ENCODE data around the gene RBM47.

The RBM47 gene

DNA sequence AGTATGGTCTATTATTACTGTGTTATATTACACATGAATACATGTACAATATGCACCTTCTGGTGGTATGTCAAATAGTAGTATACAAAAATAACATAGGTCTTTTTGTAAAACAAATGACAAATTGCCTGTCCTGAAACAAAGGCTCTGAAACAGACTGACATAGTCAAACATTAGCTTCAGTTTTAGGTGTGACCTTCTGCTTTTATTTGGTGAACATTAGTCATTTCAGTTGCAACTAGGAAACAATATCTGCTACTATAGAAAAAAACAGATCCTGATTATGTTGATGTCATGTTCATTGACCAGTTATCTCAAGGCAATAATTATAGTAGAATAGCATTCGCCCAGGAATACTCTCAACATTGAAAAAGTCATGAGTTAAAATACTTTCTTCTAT is 171.6 kb downstream of the RBM47 start:
- no peaks in the 10 kb centered on the region for H3K79me1 ChIP-seq (ENCODE audit: low read depth, low read length)
- H3K27ac ChIP-seq (replicated peaks; ENCODE audit: low read length): no peak overlapping the region
- H3K4me3 ChIP-seq (ENCODE audit: low read length in 2 of 2): no peak overlapping the region
- no peak overlapping the region for H2BK5ac ChIP-seq (ENCODE audit: low read length)
- H4K91ac ChIP-seq (ENCODE audit: low read depth, low read length, poor library complexity): no peak overlapping the region
- no peaks in the 10 kb centered on the region for H3K27me3 ChIP-seq (ENCODE audit: control insufficient read depth in 3 of 3, insufficient read depth in 3 of 3, low read depth in 1 of 3, low read length in 3 of 3)
- no peak overlapping the region for H3K18ac ChIP-seq (ENCODE audit: low read length)
- H2BK120ac ChIP-seq (ENCODE audit: low read depth, low read length): no peak overlapping the region
- H3K9ac ChIP-seq (ENCODE audit: low read depth, low read length, poor library complexity): no peak overlapping the region
- DNase-seq (ENCODE audit: low spot score): no peak
- H3K14ac ChIP-seq (ENCODE audit: low read length): no peak overlapping the region
- H4K8ac ChIP-seq (ENCODE audit: low read depth, low read length): no peak overlapping the region
- no peak overlapping the region for H3K4me2 ChIP-seq (ENCODE audit: insufficient read depth, low read length, poor library complexity, severe bottlenecking)
- no peaks in the 10 kb centered on the region for H3K9me3 ChIP-seq (replicated peaks in 1 of 2; ENCODE audit: control insufficient read depth in 2 of 2, insufficient read depth in 1 of 2, low read depth in 1 of 2, low read length in 2 of 2)
- H2BK15ac ChIP-seq (ENCODE audit: low read length): no peak overlapping the region
- no peaks in the 10 kb centered on the region for H3K36me3 ChIP-seq (replicated peaks in 1 of 2; ENCODE audit: control insufficient read depth in 2 of 2, insufficient read depth in 2 of 2, low read length in 2 of 2)
- no CpG with 5 or more reads among the region's 1 CpG for WGBS, 2 donors (ENCODE audit: extremely low coverage in 2 of 2, insufficient read length in 2 of 2, insufficient replicate concordance in 1 of 2)
- H3K4me1 ChIP-seq (ENCODE audit: control insufficient read depth in 2 of 2, insufficient read depth in 1 of 2, low read depth in 1 of 2, low read length in 2 of 2): peaks cover 0 to 2% of the 10 kb centered on the region in 2 donors
- H2AK5ac ChIP-seq (ENCODE audit: low read depth, low read length): no peak overlapping the region
- no peak overlapping the region for H3K4ac ChIP-seq (ENCODE audit: low read length)
- H2BK12ac ChIP-seq (ENCODE audit: low read length): no peak overlapping the region
- no peak overlapping the region for H3K23ac ChIP-seq (ENCODE audit: low read depth, low read length, poor library complexity)
- H2AFZ ChIP-seq (ENCODE audit: low read length): no peak overlapping the region

DNA sequence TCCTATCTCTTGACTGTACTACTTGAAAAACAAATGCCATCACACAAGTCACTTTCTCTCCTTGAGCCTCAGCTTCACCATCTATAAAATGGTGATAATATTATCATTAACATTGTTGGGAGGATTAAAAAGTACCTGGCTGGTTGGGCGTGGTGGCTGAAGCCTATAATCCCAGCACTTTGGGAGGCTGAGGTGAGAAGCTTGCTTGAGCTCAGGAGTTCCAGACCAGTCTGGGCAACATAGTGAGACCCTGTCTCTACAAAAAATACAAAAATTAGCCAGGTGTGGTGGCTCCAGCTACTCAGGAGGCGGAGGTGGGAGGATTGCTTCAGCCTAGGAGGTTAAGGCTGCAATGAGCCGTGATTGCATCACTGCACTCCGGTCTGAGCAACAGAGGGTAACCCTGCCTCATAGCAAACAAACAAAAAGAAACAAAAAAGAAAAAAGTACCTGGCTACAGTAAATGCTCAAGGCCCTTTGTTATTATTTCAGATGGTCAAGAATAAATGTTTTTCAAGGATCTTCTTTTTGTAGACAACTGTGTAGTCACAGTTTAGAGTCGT is 174.2 kb downstream of the RBM47 start:
- no peak overlapping the region for H3K9ac ChIP-seq (ENCODE audit: low read depth, low read length, poor library complexity)
- H2BK120ac ChIP-seq (ENCODE audit: low read depth, low read length): no peak overlapping the region
- no peaks in the 10 kb centered on the region for H3K9me3 ChIP-seq (replicated peaks in 1 of 2; ENCODE audit: control insufficient read depth in 2 of 2, insufficient read depth in 1 of 2, low read depth in 1 of 2, low read length in 2 of 2)
- no peak overlapping the region for H3K4ac ChIP-seq (ENCODE audit: low read length)
- H4K91ac ChIP-seq (ENCODE audit: low read depth, low read length, poor library complexity): no peak overlapping the region
- H3K14ac ChIP-seq (ENCODE audit: low read length): no peak overlapping the region
- no peak for DNase-seq (ENCODE audit: low spot score)
- no peak overlapping the region for H3K18ac ChIP-seq (ENCODE audit: low read length)
- H3K36me3 ChIP-seq (replicated peaks in 1 of 2; ENCODE audit: control insufficient read depth in 2 of 2, insufficient read depth in 2 of 2, low read length in 2 of 2): no peaks in the 10 kb centered on the region
- H4K8ac ChIP-seq (ENCODE audit: low read depth, low read length): no peak overlapping the region
- peaks cover 0 to 2% of the 10 kb centered on the region in 2 donors for H3K4me1 ChIP-seq (ENCODE audit: control insufficient read depth in 2 of 2, insufficient read depth in 1 of 2, low read depth in 1 of 2, low read length in 2 of 2)
- H3K27me3 ChIP-seq (ENCODE audit: control insufficient read depth in 3 of 3, insufficient read depth in 3 of 3, low read depth in 1 of 3, low read length in 3 of 3): no peaks in the 10 kb centered on the region
- no peak overlapping the region for H3K4me2 ChIP-seq (ENCODE audit: insufficient read depth, low read length, poor library complexity, severe bottlenecking)
- WGBS, 2 donors (ENCODE audit: extremely low coverage in 2 of 2, insufficient read length in 2 of 2, insufficient replicate concordance in 1 of 2): no CpG with 5 or more reads among the region's 5 CpGs
- no peak overlapping the region for H3K23ac ChIP-seq (ENCODE audit: low read depth, low read length, poor library complexity)
- H3K79me1 ChIP-seq (ENCODE audit: low read depth, low read length): no peaks in the 10 kb centered on the region
- no peak overlapping the region for H2BK5ac ChIP-seq (ENCODE audit: low read length)
- H3K27ac ChIP-seq (replicated peaks; ENCODE audit: low read length): no peak overlapping the region
- no peak overlapping the region for H2BK12ac ChIP-seq (ENCODE audit: low read length)
- no peak overlapping the region for H2AK5ac ChIP-seq (ENCODE audit: low read depth, low read length)
- H2AFZ ChIP-seq (ENCODE audit: low read length): no peak overlapping the region
- no peak overlapping the region for H3K4me3 ChIP-seq (ENCODE audit: low read length in 2 of 2)
- H2BK15ac ChIP-seq (ENCODE audit: low read length): no peak overlapping the region

DNA sequence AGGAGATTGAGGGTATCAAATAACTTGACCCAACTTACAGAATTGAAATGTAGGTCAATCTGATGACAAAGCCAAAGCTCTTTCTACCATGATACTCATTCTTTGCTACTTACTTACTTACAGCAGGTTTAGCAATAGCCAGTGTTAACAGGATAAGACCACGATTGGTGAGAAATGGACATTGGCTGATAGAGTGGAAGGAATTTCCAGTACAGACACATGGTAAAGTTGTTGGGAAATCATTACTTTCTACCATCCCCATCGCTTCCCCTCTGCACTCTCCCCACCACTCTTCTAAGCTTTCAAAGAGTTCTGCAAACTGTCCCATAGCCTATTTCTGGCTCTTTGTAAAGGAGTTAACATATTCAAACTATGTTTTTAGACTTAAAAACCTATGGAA is 174.8 kb downstream of the RBM47 start:
- no peaks in the 10 kb centered on the region for H3K9me3 ChIP-seq (replicated peaks in 1 of 2; ENCODE audit: control insufficient read depth in 2 of 2, insufficient read depth in 1 of 2, low read depth in 1 of 2, low read length in 2 of 2)
- H3K4me1 ChIP-seq (ENCODE audit: control insufficient read depth in 2 of 2, insufficient read depth in 1 of 2, low read depth in 1 of 2, low read length in 2 of 2): peaks cover 0 to 2% of the 10 kb centered on the region in 2 donors
- no peak overlapping the region for H2AFZ ChIP-seq (ENCODE audit: low read length)
- no peak overlapping the region for H2BK12ac ChIP-seq (ENCODE audit: low read length)
- no peak overlapping the region for H2BK5ac ChIP-seq (ENCODE audit: low read length)
- H4K8ac ChIP-seq (ENCODE audit: low read depth, low read length): no peak overlapping the region
- no peak overlapping the region for H3K14ac ChIP-seq (ENCODE audit: low read length)
- no peak overlapping the region for H3K4me2 ChIP-seq (ENCODE audit: insufficient read depth, low read length, poor library complexity, severe bottlenecking)
- no CpG with 5 or more reads among the region's 2 CpGs for WGBS, 2 donors (ENCODE audit: extremely low coverage in 2 of 2, insufficient read length in 2 of 2, insufficient replicate concordance in 1 of 2)
- H3K27me3 ChIP-seq (ENCODE audit: control insufficient read depth in 3 of 3, insufficient read depth in 3 of 3, low read depth in 1 of 3, low read length in 3 of 3): no peaks in the 10 kb centered on the region
- no peak for DNase-seq (ENCODE audit: low spot score)
- no peaks in the 10 kb centered on the region for H3K36me3 ChIP-seq (replicated peaks in 1 of 2; ENCODE audit: control insufficient read depth in 2 of 2, insufficient read depth in 2 of 2, low read length in 2 of 2)
- no peak overlapping the region for H3K9ac ChIP-seq (ENCODE audit: low read depth, low read length, poor library complexity)
- no peak overlapping the region for H3K4me3 ChIP-seq (ENCODE audit: low read length in 2 of 2)
- H4K91ac ChIP-seq (ENCODE audit: low read depth, low read length, poor library complexity): no peak overlapping the region
- no peak overlapping the region for H3K27ac ChIP-seq (replicated peaks; ENCODE audit: low read length)
- H3K79me1 ChIP-seq (ENCODE audit: low read depth, low read length): no peaks in the 10 kb centered on the region
- no peak overlapping the region for H2BK120ac ChIP-seq (ENCODE audit: low read depth, low read length)
- no peak overlapping the region for H3K23ac ChIP-seq (ENCODE audit: low read depth, low read length, poor library complexity)
- H2AK5ac ChIP-seq (ENCODE audit: low read depth, low read length): no peak overlapping the region
- H3K18ac ChIP-seq (ENCODE audit: low read length): no peak overlapping the region
- no peak overlapping the region for H2BK15ac ChIP-seq (ENCODE audit: low read length)
- H3K4ac ChIP-seq (ENCODE audit: low read length): no peak overlapping the region

DNA sequence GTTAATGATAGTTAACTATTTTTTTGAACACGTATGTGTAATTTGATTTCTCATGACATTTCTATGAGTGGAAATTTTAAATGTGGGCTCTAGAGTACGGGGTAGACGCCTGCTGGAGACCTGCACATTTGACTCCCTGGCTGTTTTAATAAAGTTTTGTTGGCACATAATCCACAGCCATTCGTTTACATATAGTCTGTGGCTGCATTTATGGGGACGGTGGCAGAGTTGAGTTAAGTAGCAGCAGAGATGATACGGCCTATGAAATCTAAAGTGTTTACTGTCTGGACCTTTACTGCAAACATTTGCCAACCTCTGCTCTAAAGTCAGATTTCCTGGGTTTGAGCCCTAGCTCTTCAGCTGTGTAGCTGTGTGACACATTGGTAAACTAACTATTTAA is 175.8 kb downstream of the RBM47 start:
- no peak for DNase-seq (ENCODE audit: low spot score)
- H2BK15ac ChIP-seq (ENCODE audit: low read length): no peak overlapping the region

More for the DNA sequence above, 175.8 kb downstream of the RBM47 start:
- Histone ChIP-seq H2BK5ac (ENCODE audit: low read length) (no peak overlapping the region), H3K27ac (replicated peaks; ENCODE audit: low read length) (no peak overlapping the region), H2BK120ac (ENCODE audit: low read depth, low read length) (no peak overlapping the region), H3K36me3 (replicated peaks in 1 of 2; ENCODE audit: control insufficient read depth in 2 of 2, insufficient read depth in 2 of 2, low read length in 2 of 2) (no peaks in the 10 kb centered on the region), H3K23ac (ENCODE audit: low read depth, low read length, poor library complexity) (no peak overlapping the region), H3K4ac (ENCODE audit: low read length) (no peak overlapping the region), H4K8ac (ENCODE audit: low read depth, low read length) (no peak overlapping the region), H3K9ac (ENCODE audit: low read depth, low read length, poor library complexity) (no peak overlapping the region), H3K27me3 (ENCODE audit: control insufficient read depth in 3 of 3, insufficient read depth in 3 of 3, low read depth in 1 of 3, low read length in 3 of 3) (no peaks in the 10 kb centered on the region), H3K4me2 (ENCODE audit: insufficient read depth, low read length, poor library complexity, severe bottlenecking) (no peak overlapping the region), H3K18ac (ENCODE audit: low read length) (no peak overlapping the region), H4K91ac (ENCODE audit: low read depth, low read length, poor library complexity) (no peak overlapping the region), H2AK5ac (ENCODE audit: low read depth, low read length) (no peak overlapping the region), H2BK12ac (ENCODE audit: low read length) (no peak overlapping the region), H2AFZ (ENCODE audit: low read length) (no peak overlapping the region), H3K4me1 (ENCODE audit: control insufficient read depth in 2 of 2, insufficient read depth in 1 of 2, low read depth in 1 of 2, low read length in 2 of 2) (peaks cover 0 to 2% of the 10 kb centered on the region in 2 donors), H3K4me3 (ENCODE audit: low read length in 2 of 2) (no peak overlapping the region), H3K79me1 (ENCODE audit: low read depth, low read length) (no peaks in the 10 kb centered on the region), H3K9me3 (replicated peaks in 1 of 2; ENCODE audit: control insufficient read depth in 2 of 2, insufficient read depth in 1 of 2, low read depth in 1 of 2, low read length in 2 of 2) (no peaks in the 10 kb centered on the region), H3K14ac (ENCODE audit: low read length) (no peak overlapping the region)
- no CpG with 5 or more reads among the region's 6 CpGs for WGBS, 2 donors (ENCODE audit: extremely low coverage in 2 of 2, insufficient read length in 2 of 2, insufficient replicate concordance in 1 of 2)

Measured in neuronal stem cell (in vitro differentiated cells).